ENCODE data around the gene TSPAN18.

The TSPAN18 gene

DNA sequence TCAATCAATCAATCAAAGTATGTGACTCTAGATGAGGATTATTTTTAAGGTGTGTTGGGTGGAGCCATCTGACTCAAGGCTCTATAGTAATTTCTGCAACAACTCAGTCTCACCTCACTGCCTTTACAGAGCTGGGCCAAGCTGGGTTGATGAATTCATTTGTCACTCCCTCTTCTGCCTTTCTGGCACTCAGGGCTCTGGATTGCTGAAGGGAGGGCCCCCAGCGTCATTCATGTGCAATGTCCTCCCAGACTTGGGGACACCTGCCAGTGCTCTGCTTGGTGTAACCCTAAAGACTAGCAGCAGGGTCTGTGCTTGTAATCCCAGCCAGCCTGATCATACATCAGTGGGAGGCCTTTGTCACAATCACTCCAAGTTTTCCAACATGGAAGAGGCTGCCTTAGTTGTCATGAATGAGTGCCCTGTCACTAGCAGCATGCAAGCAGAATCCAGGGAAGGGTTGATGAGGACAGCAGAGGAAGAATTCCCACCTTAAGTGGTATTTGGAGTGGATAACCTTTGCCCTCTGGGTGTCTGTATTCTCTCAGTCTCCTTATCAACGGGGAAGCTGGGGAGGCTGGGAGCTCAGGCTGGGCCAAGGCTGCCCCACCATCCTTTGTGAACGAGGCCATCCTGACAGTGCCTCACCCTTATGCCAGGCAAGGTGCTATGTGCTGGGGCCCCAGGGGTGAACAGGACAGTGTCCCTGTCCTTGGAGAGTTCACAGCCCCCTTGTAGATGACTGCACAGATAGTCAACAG, 225.9 kb downstream of the TSPAN18 start:
- DNase-seq (ENCODE audit: low read depth in 1 of 2, low spot score in 1 of 2) = no peak

DNA sequence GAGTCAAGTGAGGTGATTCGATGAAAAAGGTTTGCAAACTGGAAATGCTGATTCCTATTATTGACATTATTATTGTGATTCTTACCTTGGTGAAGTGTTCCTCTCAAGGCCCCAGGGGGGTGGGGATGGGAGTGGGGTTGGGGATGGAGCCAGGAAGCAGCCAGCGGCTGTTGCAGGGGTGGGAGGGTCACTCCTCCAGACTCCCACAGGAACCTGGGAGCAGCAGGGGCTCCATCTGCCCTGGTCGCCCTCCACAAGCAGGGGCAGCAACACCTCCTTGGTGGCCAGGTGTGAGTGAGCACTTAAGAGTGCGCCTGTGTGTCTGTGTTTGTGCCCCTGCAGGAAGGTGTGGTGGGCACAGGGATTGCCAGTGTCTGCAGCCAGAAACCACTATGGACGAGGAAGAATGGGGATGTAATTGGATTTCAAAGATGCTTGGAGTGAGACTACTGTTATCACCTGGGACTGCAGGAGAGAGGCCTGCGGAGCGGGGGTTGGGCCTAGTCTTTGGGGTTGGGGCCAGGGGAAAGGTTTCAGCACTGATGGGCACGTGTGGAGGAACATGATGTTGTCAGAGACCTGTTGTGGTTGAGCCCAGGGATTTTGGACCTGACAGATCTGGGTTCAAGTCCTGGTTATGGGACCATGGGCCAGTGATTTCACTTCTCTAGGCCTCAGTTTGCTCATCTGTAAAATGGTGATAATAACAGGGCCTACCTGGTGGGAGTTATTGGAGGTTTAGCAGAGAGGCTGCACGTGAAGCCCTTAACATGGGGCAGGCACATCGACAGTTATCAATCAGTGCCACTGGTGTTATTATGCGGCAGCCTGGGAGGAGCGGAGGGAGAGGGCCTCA, 227.5 kb downstream of the TSPAN18 start:
- no peak for DNase-seq (ENCODE audit: low read depth in 1 of 2, low spot score in 1 of 2)

DNA sequence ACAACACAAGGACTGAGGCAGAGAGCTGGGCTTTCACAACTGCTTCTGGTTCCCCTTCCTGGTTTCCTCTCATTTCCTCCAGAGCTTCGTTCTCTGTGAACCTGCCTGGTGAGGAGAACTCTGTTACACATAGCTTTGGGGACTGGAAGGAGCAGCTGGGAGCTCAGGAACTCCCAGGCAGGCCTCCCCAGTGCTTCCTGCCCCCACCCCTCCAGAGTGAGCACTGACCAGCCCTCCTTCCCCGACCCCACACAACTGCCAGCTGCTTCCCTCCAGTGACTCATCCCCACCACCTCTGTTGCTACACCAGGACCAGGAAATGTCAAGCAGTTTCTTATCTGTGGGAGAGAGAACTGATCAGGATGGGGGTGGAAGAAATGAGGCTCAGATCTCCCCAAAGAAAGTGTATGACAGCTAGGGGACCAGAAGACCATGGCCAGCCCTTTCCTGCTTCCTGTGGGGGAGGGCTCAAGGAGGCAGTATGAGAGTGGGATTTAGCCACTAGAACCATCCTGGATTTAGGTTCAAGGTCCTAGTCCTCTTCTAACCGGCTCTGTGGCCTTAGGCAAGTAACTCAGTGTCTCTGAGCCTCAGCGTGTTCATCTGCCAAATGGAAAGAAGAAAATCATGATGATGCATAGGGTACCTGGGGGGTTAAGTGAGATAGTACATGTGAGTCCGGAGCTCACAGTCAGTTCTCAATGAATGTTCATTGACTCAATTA, 228.4 kb downstream of the TSPAN18 start:
- no peak for DNase-seq (ENCODE audit: low read depth in 1 of 2, low spot score in 1 of 2)

GRCh38 chr11:44957040-44957515, 230.3 kb downstream of the TSPAN18 start:
- no peak for DNase-seq (ENCODE audit: low read depth in 1 of 2, low spot score in 1 of 2)

DNA sequence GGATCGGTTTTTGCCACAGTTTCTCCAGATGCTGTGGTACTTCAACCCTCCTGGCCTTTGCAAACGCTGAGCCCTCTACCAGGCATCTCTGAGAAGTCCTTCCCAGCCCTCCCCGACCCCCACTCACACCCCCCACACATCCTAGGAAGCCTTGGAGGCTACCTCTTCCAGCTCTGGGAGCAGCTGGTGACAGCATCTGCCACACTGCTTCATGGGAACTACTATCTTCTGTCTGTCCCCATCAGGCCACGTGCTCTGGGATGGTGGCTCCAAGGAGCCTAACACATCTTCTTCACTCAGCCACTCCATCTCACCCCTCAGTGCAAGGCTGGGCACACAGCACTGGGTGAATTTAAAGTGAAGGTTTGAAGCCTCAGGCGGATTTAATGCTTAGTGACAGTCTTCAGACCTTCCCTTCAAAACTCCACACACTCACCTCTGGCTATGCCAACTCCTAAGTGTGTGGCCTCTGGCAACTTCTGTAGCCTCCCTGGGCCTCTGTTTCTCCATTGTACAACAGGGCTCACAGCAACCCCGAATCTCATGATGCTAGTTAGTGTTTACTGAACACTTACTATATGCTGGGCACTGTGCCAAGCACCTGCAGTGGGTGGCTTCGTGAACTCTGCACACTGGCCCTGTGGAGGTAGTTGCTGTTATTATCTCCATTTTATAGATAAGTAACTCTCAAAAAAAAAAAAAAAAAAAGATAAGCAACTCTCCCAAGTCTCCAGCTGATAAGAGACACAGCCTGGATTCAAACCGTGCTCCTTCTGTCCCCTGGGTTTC, 231.2 kb downstream of the TSPAN18 start:
- DNase-seq (ENCODE audit: low read depth in 1 of 2, low spot score in 1 of 2) = no peak

DNA sequence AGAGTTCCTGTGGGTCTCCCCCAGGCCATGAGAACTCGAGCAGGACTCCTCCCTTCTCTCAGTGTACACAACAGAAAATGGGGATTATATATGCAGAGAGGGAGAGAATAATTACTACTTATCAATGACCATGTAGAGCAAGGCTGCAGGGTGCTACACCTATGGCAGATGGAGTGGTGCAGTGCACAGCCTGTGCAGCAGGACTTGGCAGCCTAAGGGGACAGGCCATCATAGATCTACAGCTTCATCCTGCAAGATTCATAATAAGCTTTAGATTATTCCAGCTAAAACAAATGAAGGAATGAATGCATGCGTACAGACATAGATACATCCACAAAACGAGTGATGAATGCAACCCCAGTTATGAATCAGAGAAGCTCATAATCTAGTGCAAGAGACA, 232.3 kb downstream of the TSPAN18 start:
- DNase-seq (ENCODE audit: low read depth in 1 of 2, low spot score in 1 of 2) = no peak

- DNase-seq (ENCODE audit: low read depth in 1 of 2, low spot score in 1 of 2) = no peak
These were observed 233.6 kb downstream of the TSPAN18 start for GRCh38 chr11:44960200-44960845.

- DNase-seq (ENCODE audit: low read depth in 1 of 2, low spot score in 1 of 2) = no peak
These were observed 235.7 kb downstream of the TSPAN18 start for GRCh38 chr11:44962464-44962863.

DNA sequence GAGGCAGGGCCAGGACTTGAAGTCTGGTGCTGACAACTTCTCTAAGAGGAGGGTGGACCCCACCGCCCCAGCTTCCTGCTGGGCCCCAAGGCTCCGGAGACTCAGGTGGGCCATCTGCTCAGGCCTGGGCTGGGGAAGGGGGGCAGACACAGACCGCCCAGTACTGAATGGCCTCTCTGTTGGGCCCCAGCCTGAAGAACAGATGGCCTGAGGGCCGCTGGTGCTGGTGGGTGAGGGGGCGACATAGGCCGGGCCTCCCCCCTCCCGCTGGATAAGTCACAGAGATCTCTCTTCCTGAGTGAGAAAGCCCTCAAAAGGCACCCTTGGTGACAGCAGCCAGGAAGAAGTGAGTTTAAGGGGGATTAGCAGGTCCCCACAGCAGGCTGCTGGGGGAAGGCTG, 236.4 kb downstream of the TSPAN18 start:
- no peak for DNase-seq (ENCODE audit: low read depth in 1 of 2, low spot score in 1 of 2)

GRCh38 chr11:44963948-44964347, 237.2 kb downstream of the TSPAN18 start:
- no peak for DNase-seq (ENCODE audit: low read depth in 1 of 2, low spot score in 1 of 2)

DNA sequence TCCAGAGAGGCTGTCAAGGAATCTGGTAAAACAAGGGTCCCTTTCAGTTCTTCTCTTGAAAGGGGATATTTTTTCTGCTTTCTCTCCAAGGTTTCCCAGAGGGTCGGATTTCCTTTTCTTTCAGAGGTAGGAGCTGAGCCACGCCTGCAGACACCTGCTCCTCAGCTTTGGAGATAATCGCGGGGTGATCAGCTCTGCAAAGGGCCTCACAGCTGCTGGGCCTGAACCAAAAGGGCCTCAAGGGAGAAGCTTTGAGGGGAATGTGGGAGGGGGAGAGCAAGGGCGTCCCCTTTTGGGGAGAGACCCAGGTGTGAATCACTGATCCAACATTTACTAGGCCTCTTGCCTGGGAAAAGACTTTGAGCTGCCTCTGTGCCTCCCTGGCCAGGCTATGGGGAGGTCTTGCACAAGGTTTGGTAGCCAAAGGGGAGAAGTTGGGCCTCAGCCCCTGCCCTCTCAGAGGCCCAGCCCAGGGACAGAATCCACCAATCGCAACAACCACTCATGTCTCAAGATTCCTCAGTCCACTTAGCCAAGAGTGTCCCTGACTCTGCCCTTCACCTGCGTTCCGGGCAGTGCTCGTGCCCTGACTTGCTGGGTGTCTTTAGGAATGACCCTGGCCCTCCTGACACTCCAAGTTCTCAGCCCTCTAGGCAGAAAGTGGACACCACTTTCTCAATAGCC, 237.9 kb downstream of the TSPAN18 start:
- no peak for DNase-seq (ENCODE audit: low read depth in 1 of 2, low spot score in 1 of 2)

DNA sequence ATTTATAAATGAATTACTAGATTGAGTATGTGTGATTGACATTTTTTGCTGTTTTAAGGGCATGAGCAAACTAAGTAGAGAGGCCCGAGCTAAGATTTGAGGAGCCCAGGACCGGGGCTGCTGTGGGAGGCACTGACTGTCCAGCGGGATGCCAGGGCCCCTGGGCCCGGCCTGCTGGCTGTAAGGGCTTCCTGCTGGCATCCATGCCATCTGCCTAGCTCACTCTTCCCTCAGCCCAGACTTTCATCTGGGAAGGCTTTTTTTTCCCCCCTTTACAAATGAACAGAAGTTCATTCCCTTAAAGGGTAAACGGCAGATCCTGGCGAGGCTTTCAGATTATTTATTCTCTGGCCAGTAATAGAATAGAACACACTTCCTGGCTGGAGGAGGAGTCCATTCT, 239.9 kb downstream of the TSPAN18 start:
- no peak for DNase-seq (ENCODE audit: low read depth in 1 of 2, low spot score in 1 of 2)

DNA sequence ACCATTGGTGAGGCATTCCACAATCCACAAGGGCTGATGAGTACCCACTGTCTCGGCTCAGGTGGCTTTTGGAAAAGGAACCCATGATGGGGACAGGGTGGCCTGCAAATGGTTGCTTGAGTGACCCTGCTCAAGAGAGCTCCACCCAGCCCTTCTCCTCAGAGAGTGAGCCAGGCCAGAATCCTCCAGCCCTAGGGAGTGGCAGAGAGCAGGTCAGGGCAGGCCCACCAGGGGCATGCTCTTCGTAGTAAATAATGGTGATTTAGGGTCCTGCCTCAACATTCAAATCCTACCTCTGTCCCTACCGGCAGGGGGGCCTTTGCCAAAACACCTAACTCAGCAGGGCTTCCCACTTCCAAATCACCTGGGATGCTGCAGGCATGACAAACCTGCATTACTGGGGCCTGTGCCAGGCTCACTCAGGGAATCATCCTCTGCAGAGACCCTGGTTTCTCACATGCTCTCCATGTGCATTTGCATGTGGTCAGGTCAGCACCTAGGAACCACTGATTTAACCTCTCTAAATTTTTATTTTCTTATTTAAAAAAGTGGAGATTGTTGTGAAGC, 241.3 kb downstream of the TSPAN18 start:
- DNase-seq (ENCODE audit: low read depth in 1 of 2, low spot score in 1 of 2) = no peak

- no peak for DNase-seq (ENCODE audit: low read depth in 1 of 2, low spot score in 1 of 2)
These were observed 241.7 kb downstream of the TSPAN18 start for GRCh38 chr11:44968510-44968909.

- no peak for DNase-seq (ENCODE audit: low read depth in 1 of 2, low spot score in 1 of 2)
These were observed 243.0 kb downstream of the TSPAN18 start for GRCh38 chr11:44969651-44970252.

DNA sequence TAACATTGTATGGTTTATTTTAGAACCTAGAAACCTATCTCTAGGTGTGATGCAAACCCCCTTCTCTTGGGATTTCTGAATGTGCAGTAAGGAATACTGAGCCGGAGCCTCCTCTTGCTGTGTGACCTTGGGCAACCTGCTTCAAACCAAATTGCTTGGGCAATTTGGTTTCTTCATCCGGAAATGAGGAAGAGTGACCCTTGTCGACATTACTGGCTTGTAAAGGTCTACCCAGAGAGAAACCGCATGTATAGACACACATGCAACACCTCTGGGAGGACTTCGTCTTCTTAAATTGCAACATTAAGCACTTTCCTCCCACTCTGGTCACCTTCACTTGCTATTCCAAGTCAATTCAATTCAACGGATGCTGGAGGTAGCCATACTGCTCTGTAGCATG, 243.5 kb downstream of the TSPAN18 start:
- no peak for DNase-seq (ENCODE audit: low read depth in 1 of 2, low spot score in 1 of 2)

DNA sequence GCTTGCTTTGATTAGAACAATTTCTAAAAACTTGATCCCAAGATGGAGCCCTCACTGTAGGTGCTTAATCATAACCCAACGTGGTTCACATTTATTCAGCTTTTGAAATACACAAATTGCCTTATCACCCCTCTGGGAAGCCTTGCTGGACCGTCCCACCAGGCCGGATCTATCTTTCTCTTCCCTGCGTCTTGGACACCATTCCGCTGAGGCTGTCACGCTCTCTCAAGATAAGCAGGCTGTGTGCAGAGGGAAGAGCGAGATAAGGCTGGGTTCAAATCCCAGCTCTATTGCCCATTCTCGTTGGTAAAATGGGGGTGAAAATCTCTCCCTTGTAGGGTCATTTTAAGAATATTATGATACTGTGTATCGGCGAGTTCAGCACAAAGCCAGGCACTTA, 244.4 kb downstream of the TSPAN18 start:
- DNase-seq (ENCODE audit: low read depth in 1 of 2, low spot score in 1 of 2) = no peak

DNA sequence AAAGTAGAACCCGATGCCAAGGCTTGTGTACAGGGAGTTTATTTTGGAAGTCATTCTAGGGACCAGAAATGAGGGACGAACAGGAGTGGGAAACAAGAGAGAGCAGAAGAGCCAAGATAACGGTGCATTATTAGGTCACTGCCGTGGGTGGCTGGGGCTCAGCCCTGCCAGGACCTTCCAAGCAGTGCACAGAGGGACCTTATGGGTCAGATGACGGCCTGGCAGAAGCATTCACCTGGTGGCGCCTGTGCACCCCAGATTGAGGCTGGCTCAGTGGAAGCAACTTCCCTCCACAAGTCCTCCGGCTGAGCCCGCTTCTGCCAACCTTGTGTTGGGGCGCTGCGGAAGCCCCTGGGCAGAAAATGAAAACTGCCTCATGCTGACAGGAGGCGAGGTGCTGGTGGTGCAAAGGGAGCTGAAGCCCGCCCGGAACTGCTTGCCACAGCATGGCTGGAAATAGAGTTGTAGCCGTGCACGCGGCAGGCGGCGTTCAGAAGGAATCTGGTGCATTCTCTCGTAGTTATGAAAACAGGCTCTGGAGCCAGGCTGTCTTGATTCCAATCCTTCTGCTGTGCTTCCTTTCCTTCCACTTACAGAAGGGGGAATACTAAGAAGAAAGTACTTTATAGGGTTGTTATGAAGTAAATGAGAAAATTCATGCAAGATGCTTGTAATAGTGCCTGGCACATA, 246.1 kb downstream of the TSPAN18 start:
- DNase-seq (ENCODE audit: low read depth in 1 of 2, low spot score in 1 of 2) = no peak
